IMR-90 (cell line): ENCODE results near the gene TTC28. TPM values are rescaled to one million over a fixed set of nuclear protein-coding genes. Genes with fewer than 3 reads are reported as not detected.

Experiments
- ATAC-seq: fragments of 200-7000 bp; cut with Tn5 transposase; 2 replicates; pipeline ENCODE4 v1.9.1; 2020; ENCODE audit warnings: low read depth, mild to moderate bottlenecking, moderate library complexity
- BruUV-seq: library from RNA; stranded (reverse); fragments of 400-500 nt; replicated peaks from 2 replicates; lab custom pipeline; 2021; lab: Mats Ljungman, UMichigan
- CTCF ChIA-PET: fragments of 300-600 bp; formaldehyde crosslinking; extraction: SDS; loops from one replicate; lab custom pipeline; 2021; ENCODE audit warnings: antibody characterized with exemption; lab: Yijun Ruan, JAX
- POLR2A ChIA-PET: fragments of 300-600 bp; sonication (Branson Sonifier 250); formaldehyde crosslinking; loops from one replicate; lab custom pipeline; 2022; ENCODE audit warnings: antibody characterized with exemption; ENCODE audit not compliant: unreplicated experiment; lab: Charles Lee
- DNase-seq: peaks from one replicate; pipeline ENCODE4 v3.0.0; 2013
- H2AFZ ChIP-seq: replicated peaks from 2 replicates; pipeline ENCODE3; 2013; ENCODE audit warnings: low read length, mild to moderate bottlenecking; ENCODE audit not compliant: poor library complexity
- H2AK5ac ChIP-seq: 2 replicates; pipeline ENCODE4 v1.6.1; 2013; ENCODE audit warnings: low read depth, low read length, inconsistent platforms
- H2AK9ac ChIP-seq: replicated peaks from 2 replicates; pipeline ENCODE3; 2013; ENCODE audit warnings: mild to moderate bottlenecking, low read depth, low read length, moderate library complexity; ENCODE audit not compliant: poor library complexity
- H2BK120ac ChIP-seq: 2 replicates; pipeline ENCODE4 v1.6.1; 2013; ENCODE audit warnings: low read depth, low read length, inconsistent platforms
- H2BK15ac ChIP-seq: 3 replicates; pipeline ENCODE4 v1.6.1; 2013; ENCODE audit warnings: low read depth, low read length, inconsistent platforms
- H2BK20ac ChIP-seq: 2 replicates; pipeline ENCODE4 v1.6.1; 2013; ENCODE audit warnings: low read depth, mild to moderate bottlenecking, inconsistent platforms, low read length, moderate library complexity
- H2BK5ac ChIP-seq: 2 replicates; pipeline ENCODE4 v1.6.1; 2013; ENCODE audit warnings: mild to moderate bottlenecking, low read depth, low read length, inconsistent platforms; ENCODE audit not compliant: poor library complexity, severe bottlenecking
- H3K14ac ChIP-seq: replicated peaks from 2 replicates; pipeline ENCODE4 v1.6.1; 2013; ENCODE audit warnings: low read depth, low read length, inconsistent platforms
- H3K18ac ChIP-seq: 2 replicates; pipeline ENCODE4 v1.6.1; 2013; ENCODE audit warnings: low read depth, low read length, control low read depth
- H3K23ac ChIP-seq: 2 replicates; pipeline ENCODE4 v1.6.1; 2013; ENCODE audit warnings: low read depth, low read length, inconsistent platforms
- H3K27ac ChIP-seq: 2 replicates; pipeline ENCODE4 v1.5.1; 2013; ENCODE audit warnings: mild to moderate bottlenecking, control low read depth, low read length; ENCODE audit not compliant: insufficient read depth
- H3K27me3 ChIP-seq: 2 replicates; pipeline ENCODE4 v1.6.1; 2013; ENCODE audit warnings: low read length; ENCODE audit not compliant: control insufficient read depth, insufficient read depth
- H3K36me3 ChIP-seq: 2 replicates; pipeline ENCODE4 v1.6.1; 2013; ENCODE audit warnings: low read length, mixed read lengths; ENCODE audit not compliant: control insufficient read depth, insufficient read depth
- H3K4ac ChIP-seq: 2 replicates; pipeline ENCODE4 v1.6.1; 2013; ENCODE audit warnings: low read depth, low read length, inconsistent platforms
- H3K4me1 ChIP-seq: 2 replicates; pipeline ENCODE4 v1.6.1; 2013; ENCODE audit warnings: low read length, mixed read lengths; ENCODE audit not compliant: control insufficient read depth, insufficient read depth
- H3K4me2 ChIP-seq: 2 replicates; pipeline ENCODE4 v1.6.1; 2013; ENCODE audit warnings: low read depth, mild to moderate bottlenecking, control low read depth, low read length, moderate library complexity
- H3K4me3 ChIP-seq: 2 replicates; pipeline ENCODE4 v1.5.1; 2013; ENCODE audit warnings: low read depth, mild to moderate bottlenecking, control low read depth, low read length, moderate library complexity; ENCODE audit not compliant: insufficient read depth
- H3K56ac ChIP-seq: 2 replicates; pipeline ENCODE4 v1.6.1; 2013; ENCODE audit warnings: low read length, inconsistent platforms; ENCODE audit not compliant: insufficient read depth; ENCODE audit errors: extremely low read depth
- H3K79me1 ChIP-seq, 2 experiments: 2 replicates each; pipeline ENCODE4 v1.6.1; 2013; ENCODE audit warnings: low read length in 2 of 2, inconsistent platforms in 1 of 2, low read depth in 1 of 2
- H3K9ac ChIP-seq: 2 replicates; pipeline ENCODE4 v1.6.1; 2013; ENCODE audit warnings: low read depth, low read length, control low read depth
- H3K9me1 ChIP-seq: 2 replicates; pipeline ENCODE4 v1.6.1; 2013; ENCODE audit warnings: low read length, inconsistent platforms; ENCODE audit not compliant: insufficient read depth
- H3K9me3 ChIP-seq: 2 replicates; pipeline ENCODE4 v1.6.1; 2013; ENCODE audit warnings: low read length; ENCODE audit not compliant: control insufficient read depth, insufficient read depth
- H4K20me1 ChIP-seq: 2 replicates; pipeline ENCODE4 v1.6.1; 2013; ENCODE audit warnings: low read length, inconsistent platforms; ENCODE audit not compliant: insufficient read depth
- H4K5ac ChIP-seq: 2 replicates; pipeline ENCODE4 v1.6.1; 2013; ENCODE audit warnings: mild to moderate bottlenecking, low read depth, low read length, control low read depth
- H4K8ac ChIP-seq, 2 experiments: 2 replicates each; pipeline ENCODE4 v1.6.1; 2013; ENCODE audit warnings: low read depth in 2 of 2, low read length in 2 of 2, control low read depth in 1 of 2, inconsistent platforms in 1 of 2
- H4K91ac ChIP-seq: 2 replicates; pipeline ENCODE4 v1.6.1; 2013; ENCODE audit warnings: low read depth, low read length, inconsistent platforms; ENCODE audit not compliant: insufficient read depth
- FOS ChIP-seq: fragments of 150-350 bp; IDR thresholded peaks from 2 replicates; pipeline ENCODE4 v1.6.1; 2016; ENCODE audit warnings: low read depth, low read length
- RAD21 ChIP-seq: IDR thresholded peaks from 2 replicates; pipeline ENCODE4 v1.6.1; 2012; ENCODE audit warnings: low read length, improper control_type of control experiment
- USF2 ChIP-seq: fragments of 150-350 bp; IDR thresholded peaks from 2 replicates; pipeline ENCODE4 v1.6.1; 2017; ENCODE audit warnings: mild to moderate bottlenecking, antibody characterized with exemption, low read length, low read depth
- WGBS, 2 experiments: methylation state at CpG; one replicate each; pipeline versions ENCODE4 v1.1.5 to v1.1.7; 2013; ENCODE audit warnings: missing lambda C conversion rate in 2 of 2; ENCODE audit not compliant: insufficient read length in 1 of 2; ENCODE audit errors: extremely low coverage in 2 of 2; 5-methylcytosine and 5-hydroxymethylcytosine counted together
- dilution Hi-C: fragments of 300-500 bp; cut with HindIII; formaldehyde crosslinking; loops from one replicate; pipeline ENCODE4 v1.14.3; 2018; ENCODE audit warnings: low sequenced_read_pairs; ENCODE audit not compliant: unreplicated experiment
- in situ Hi-C: fragments of 300-500 bp; cut with MboI; formaldehyde crosslinking; loops from 3 replicates; pipeline ENCODE4 v1.14.3; 2019; ENCODE audit warnings: low sequenced_read_pairs, inconsistent platforms, mixed read lengths
- intact Hi-C: fragments of 100-400 bp; cut with micrococcal nuclease; formaldehyde crosslinking; loops from 2 replicates; pipeline ENCODE4 v1.10.0; 2022
- polyA plus RNA-seq, 3 experiments: library from polyadenylated mRNA; depleted of rRNA; stranded (reverse); fragments of >200 nt; gene quantifications; 2 replicates each; pipeline ENCODE4 v1.2.3, GENCODE V29; 2012; ENCODE audit warnings: low replicate concordance in 1 of 3
- total RNA-seq: library from RNA; depleted of rRNA; stranded (reverse); fragments of >200 nt; gene quantifications from 2 replicates; pipeline ENCODE4 v1.2.3, GENCODE V29; 2012

TTC28 gene
- total and polyA plus RNA-seq, 2 of the 4 experiments (the other 2 are of a cell fraction) = 5.6 to 13.3 TPM

- no peak for TF ChIP-seq USF2
Measured at GRCh38 chr22:28394513-28395110, 285.0 kb downstream of the TTC28 start (continued).

GRCh38 chr22:28381429-28382167 is 298.0 kb downstream of the TTC28 start:
- H4K20me1 ChIP-seq = no peaks in the 10 kb centered on the region; the same call in 1 of the 2 replicates
- no peak overlapping the region for H2AK9ac ChIP-seq
- H3K4me1 ChIP-seq = peaks cover 6% of the 10 kb centered on the region

More at GRCh38 chr22:28381429-28382167, 298.0 kb downstream of the TTC28 start:
- H2BK20ac ChIP-seq = peak overlapping the region; percentile 32
- no peak overlapping the region for H2BK15ac ChIP-seq
- peak overlapping the region; percentile 8 for H2BK120ac ChIP-seq
- no CpG with 5 or more reads among the region's 3 CpGs for WGBS, 2 experiments
- POLR2A ChIA-PET = no interaction called here
- no peak overlapping the region for H3K23ac ChIP-seq
- no peaks in the 10 kb centered on the region for H3K9me3 ChIP-seq
- no peak overlapping the region for H3K4me3 ChIP-seq
- 0 out of 2 replicates have a peak overlapping the region, but pooled peaks have one; percentile 7 for H3K14ac ChIP-seq
- DNase-seq = peak; percentile 65
- H3K18ac ChIP-seq = peak overlapping the region; percentile 53; the same call in 1 of the 2 replicates
- H4K91ac ChIP-seq = no peak overlapping the region
- H3K4ac ChIP-seq = peak overlapping the region; percentile 19; the same call in 1 of the 2 replicates
- no TSS peak for BruUV-seq
- no peak overlapping the region for H3K9ac ChIP-seq
- no peaks in the 10 kb centered on the region for H3K27me3 ChIP-seq
- 0 out of 4 replicates have a peak overlapping the region, but pooled peaks of 1 of the 2 experiments have one; percentile 19 for H4K8ac ChIP-seq
- no peaks in the 10 kb centered on the region for H3K9me1 ChIP-seq
- dilution Hi-C loops (no loop called here), in situ Hi-C loops (no loop called here), intact Hi-C loops (no loop called here)
- H2BK5ac ChIP-seq = peak overlapping the region; percentile 58
- ATAC-seq = peak; percentile 88
- peaks cover 0 to 6% of the 10 kb centered on the region in 2 experiments; a peak in 3 of 4 replicates for H3K79me1 ChIP-seq
- H3K27ac ChIP-seq = no peak overlapping the region
- H2AFZ ChIP-seq = no peak overlapping the region
- no peak overlapping the region; the same call in 1 of the 2 replicates for H3K56ac ChIP-seq
- H3K36me3 ChIP-seq = no peaks in the 10 kb centered on the region
- peak overlapping the region; percentile 79 for H3K4me2 ChIP-seq
- CTCF ChIA-PET = no interaction called here
- peak overlapping the region; percentile 23; the same call in 1 of the 2 replicates for H2AK5ac ChIP-seq
- 0 out of 2 replicates have a peak, but pooled peaks have one; percentile 12 for TF ChIP-seq FOS
- TF ChIP-seq RAD21 = no peak
- H4K5ac ChIP-seq = no peak overlapping the region
